NT2/D1 (cell line): ENCODE measurements around the gene TLN1.

Experiments used
- DNase-seq: peaks from one replicate; pipeline ENCODE4 v3.0.0-alpha.2; 2011; ENCODE audit warnings: low read depth, low spot score
- H3K27me3 ChIP-seq: 2 replicates; pipeline ENCODE4 v1.6.0; 2011; ENCODE audit warnings: mild to moderate bottlenecking; ENCODE audit not compliant: insufficient read length, insufficient read depth
- H3K36me3 ChIP-seq: 2 replicates; pipeline ENCODE4 v1.6.1; 2011; ENCODE audit warnings: mild to moderate bottlenecking, low read length, mixed read lengths; ENCODE audit not compliant: insufficient read depth, insufficient read length
- H3K4me1 ChIP-seq: 2 replicates; pipeline ENCODE4 v1.5.1; 2011; ENCODE audit not compliant: insufficient read depth, insufficient read length
- H3K4me3 ChIP-seq: 2 replicates; pipeline ENCODE4 v1.5.1; 2011; ENCODE audit warnings: low read depth; ENCODE audit not compliant: insufficient read length
- H3K9ac ChIP-seq: 2 replicates; pipeline ENCODE4 v1.6.0; 2011; ENCODE audit warnings: low read depth; ENCODE audit not compliant: insufficient read length
- H3K9me3 ChIP-seq: 2 replicates; pipeline ENCODE4 v1.5.1; 2011; ENCODE audit warnings: mild to moderate bottlenecking, low read length; ENCODE audit not compliant: insufficient read depth
- SUZ12 ChIP-seq: IDR thresholded peaks from 2 replicates; pipeline ENCODE4 v1.6.1; 2011; ENCODE audit not compliant: insufficient read length, insufficient read depth; ENCODE audit errors: extremely low read depth
- YY1 ChIP-seq: IDR thresholded peaks from 2 replicates; pipeline ENCODE4 v1.6.1; 2011; ENCODE audit not compliant: insufficient read length, insufficient read depth
- ZNF274 ChIP-seq: IDR thresholded peaks from 2 replicates; pipeline ENCODE4 v1.6.1; 2011; ENCODE audit warnings: mild to moderate bottlenecking, low read depth, low read length

Gene TLN1

GRCh38 chr9:35675732-35676392 is 56.1 kb downstream of the TLN1 start:
- Histone ChIP-seq H3K9ac (peak overlapping the region; percentile 84), H3K27me3 (peaks cover 15% of the 10 kb centered on the region), H3K36me3 (no peaks in the 10 kb centered on the region), H3K4me1 (peaks cover 12% of the 10 kb centered on the region), H3K9me3 (no peaks in the 10 kb centered on the region), H3K4me3 (peak overlapping the region; percentile 55)
- TF ChIP-seq ZNF274 (no peak), YY1 (no peak), SUZ12 (no peak)
- peak; percentile 76 for DNase-seq

- Histone ChIP-seq H3K9ac (peak overlapping the region; percentile 75), H3K4me1 (peaks cover 12% of the 10 kb centered on the region), H3K9me3 (no peaks in the 10 kb centered on the region), H3K4me3 (peak overlapping the region; percentile 55), H3K36me3 (no peaks in the 10 kb centered on the region), H3K27me3 (peaks cover 15% of the 10 kb centered on the region)
- TF ChIP-seq ZNF274: no peak
- TF ChIP-seq YY1: no peak
- TF ChIP-seq SUZ12: no peak
- DNase-seq: no peak
These were observed 56.8 kb downstream of the TLN1 start for GRCh38 chr9:35675204-35675603.

GRCh38 chr9:35674025-35674361 is 58.0 kb downstream of the TLN1 start:
- H3K4me1 ChIP-seq: peaks cover 9% of the 10 kb centered on the region
- no peak overlapping the region for H3K4me3 ChIP-seq
- no peak for DNase-seq
- H3K36me3 ChIP-seq: no peaks in the 10 kb centered on the region
- H3K27me3 ChIP-seq: peaks cover 15% of the 10 kb centered on the region
- H3K9me3 ChIP-seq: no peaks in the 10 kb centered on the region
- TF ChIP-seq ZNF274 (no peak), YY1 (no peak), SUZ12 (no peak)
- H3K9ac ChIP-seq: no peak overlapping the region

DNA sequence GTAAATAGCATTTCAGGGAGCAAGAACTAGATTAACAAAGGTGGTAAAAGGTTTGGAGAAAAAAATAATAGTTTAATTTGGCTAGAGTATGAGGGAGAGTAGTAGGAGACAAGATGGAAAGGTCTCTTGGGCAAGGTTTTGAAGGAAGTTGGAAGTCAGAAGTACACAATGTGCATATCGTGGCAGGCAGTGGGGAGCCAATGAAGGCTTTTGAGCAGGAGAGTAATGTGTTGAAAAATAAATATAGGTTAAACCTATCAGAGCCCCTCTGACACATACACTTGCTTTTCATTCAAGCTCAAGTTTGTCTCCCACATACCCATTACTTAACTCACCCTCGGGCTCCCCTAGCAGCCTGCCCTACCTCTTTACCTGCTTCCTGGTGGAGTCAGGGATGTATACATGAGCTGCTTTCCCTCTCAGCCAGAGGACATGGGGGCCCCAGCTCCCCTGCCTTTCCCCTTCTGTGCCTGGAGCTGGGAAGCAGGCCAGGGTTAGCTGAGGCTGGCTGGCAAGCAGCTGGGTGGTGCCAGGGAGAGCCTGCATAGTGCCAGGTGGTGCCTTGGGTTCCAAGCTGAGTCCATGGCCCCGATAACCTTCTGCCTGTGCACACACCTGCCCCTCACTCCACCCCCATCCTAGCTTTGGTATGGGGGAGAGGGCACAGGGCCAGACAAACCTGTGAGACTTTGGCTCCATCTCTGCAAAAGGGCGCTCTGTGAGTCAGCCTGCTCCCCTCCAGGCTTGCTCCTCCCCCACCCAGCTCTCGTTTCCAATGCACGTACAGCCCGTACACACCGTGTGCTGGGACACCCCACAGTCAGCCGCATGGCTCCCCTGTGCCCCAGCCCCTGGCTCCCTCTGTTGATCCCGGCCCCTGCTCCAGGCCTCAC is 58.6 kb downstream of the TLN1 start, which contains the start of gene CA9:
Gene CA9 (plus strand): TSS at position 797 of the 893 bp plus-strand sequence. CDS start 32 bp downstream, at position 829.
- no peak within 1 kb of the TSS for H3K9ac ChIP-seq
- peaks cover 15% of the 10 kb centered on the region for H3K27me3 ChIP-seq
- H3K36me3 ChIP-seq: no peaks in the 10 kb centered on the region
- no peak for DNase-seq
- H3K4me3 ChIP-seq: no peak within 1 kb of the TSS
- no peak for TF ChIP-seq YY1
- no peak for TF ChIP-seq SUZ12
- TF ChIP-seq ZNF274: no peak
- H3K4me1 ChIP-seq: peaks cover 9% of the 10 kb centered on the region
- no peaks in the 10 kb centered on the region for H3K9me3 ChIP-seq

DNA sequence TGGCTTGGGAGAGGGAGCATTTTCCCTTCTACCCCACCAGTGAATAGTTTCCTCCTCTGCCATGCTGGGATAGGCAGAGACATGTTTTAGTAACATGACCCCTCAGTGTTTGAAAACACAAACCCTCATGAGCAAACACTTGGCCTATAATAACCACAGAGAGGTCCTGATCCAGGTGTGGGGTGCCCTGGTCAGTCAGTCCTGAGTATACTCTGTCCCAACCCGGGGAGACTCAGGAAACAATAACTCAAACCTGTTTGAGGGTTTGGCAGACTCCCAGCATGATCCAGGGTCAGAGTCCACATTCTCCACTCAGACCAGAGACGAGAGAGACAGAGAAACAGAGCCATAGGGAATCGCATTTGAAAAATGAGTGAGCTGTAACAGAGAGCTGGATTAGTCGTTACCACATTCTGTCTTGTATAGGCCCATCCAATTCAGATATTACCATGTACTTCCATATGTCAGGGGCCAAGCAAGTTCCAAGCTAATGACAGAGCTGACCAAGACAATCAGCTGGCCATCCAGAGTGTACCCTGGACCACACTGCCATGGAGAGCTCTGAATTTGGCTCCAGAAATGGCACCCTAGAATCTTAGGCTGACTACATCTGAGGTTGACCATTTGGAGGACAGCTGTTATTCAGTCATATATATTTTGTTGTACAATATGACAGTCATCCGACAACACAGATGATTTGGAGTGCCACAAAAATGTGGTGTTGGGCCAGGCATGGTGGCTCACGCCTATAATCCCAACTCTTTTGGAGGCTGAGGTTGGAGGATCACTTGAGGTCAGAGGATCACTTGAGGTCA is 62.5 kb downstream of the TLN1 start:
- Histone ChIP-seq H3K36me3 (no peaks in the 10 kb centered on the region), H3K27me3 (peaks cover 13% of the 10 kb centered on the region), H3K9ac (no peak overlapping the region), H3K4me1 (peaks cover 7% of the 10 kb centered on the region), H3K4me3 (no peak overlapping the region), H3K9me3 (no peaks in the 10 kb centered on the region)
- TF ChIP-seq ZNF274 (no peak), YY1 (no peak), SUZ12 (no peak)
- no peak for DNase-seq

DNA sequence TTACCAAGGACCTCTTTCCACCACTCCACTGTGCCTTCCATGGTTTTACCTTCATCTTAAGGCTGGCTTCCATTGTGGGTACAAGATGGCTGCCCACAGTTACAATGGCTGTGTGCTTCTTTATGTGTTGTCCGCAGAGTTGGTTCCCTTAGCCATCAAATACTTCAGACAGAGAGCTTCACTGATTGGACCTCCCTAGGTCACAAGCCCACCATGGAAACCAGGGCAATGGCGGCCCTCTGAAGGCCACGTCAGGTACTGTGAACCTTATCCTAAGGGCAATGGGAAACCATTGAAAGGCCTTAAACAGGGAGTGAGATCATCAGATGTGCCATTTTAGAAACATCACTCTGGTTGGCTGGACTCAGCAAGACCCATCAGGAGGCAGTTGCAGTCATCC is 64.1 kb downstream of the TLN1 start:
- no peaks in the 10 kb centered on the region for H3K27me3 ChIP-seq
- peaks cover 14% of the 10 kb centered on the region for H3K36me3 ChIP-seq
- H3K4me3 ChIP-seq: no peak overlapping the region
- no peaks in the 10 kb centered on the region for H3K9me3 ChIP-seq
- no peak overlapping the region for H3K9ac ChIP-seq
- H3K4me1 ChIP-seq: peaks cover 12% of the 10 kb centered on the region
- no peak for DNase-seq
- TF ChIP-seq YY1 (no peak), SUZ12 (no peak), ZNF274 (no peak)

- Histone ChIP-seq H3K27me3 (no peaks in the 10 kb centered on the region), H3K9ac (no peak overlapping the region), H3K36me3 (peaks cover 28% of the 10 kb centered on the region), H3K4me3 (no peak overlapping the region), H3K9me3 (no peaks in the 10 kb centered on the region), H3K4me1 (peaks cover 12% of the 10 kb centered on the region)
- TF ChIP-seq YY1: no peak
- no peak for TF ChIP-seq ZNF274
- DNase-seq: no peak
These were observed 65.4 kb downstream of the TLN1 start for GRCh38 chr9:35666549-35666948.
